Liver (tissue), 3 donors: ENCODE data around the gene GNG12.

Experiments used
- CTCF ChIP-seq: fragments of 150-350 bp; IDR thresholded peaks from 2 replicates; pipeline ENCODE4 v1.5.1; 2017; ENCODE audit warnings: improper control_type of control experiment, low read depth, low read length; ENCODE audit not compliant: missing input control
- RAD21 ChIP-seq, 2 donors: IDR thresholded peaks; 2 replicates each; pipeline ENCODE4 v1.6.1; 2016; ENCODE audit warnings: antibody characterized with exemption in 2 of 2, mild to moderate bottlenecking in 2 of 2
- donor health status: healthy.
- donor health status: healthy.

GRCh38 chr1:67784545-67785186 lies 48.6 kb downstream of the GNG12 start:
- TF ChIP-seq RAD21 (IDR thresholded peaks at IDR 0.05) (no peak), CTCF (no peak)
